MM.1S (cell line): ENCODE measurements around the gene TBL1X.

Experiments used
- DNase-seq: peaks from one replicate; pipeline ENCODE4 v3.0.0-alpha.2; 2015
- H2AFZ ChIP-seq: fragments of 300-600 bp; sonication (generic); 2 replicates; pipeline ENCODE4 v1.6.0; 2016; ENCODE audit warnings: antibody characterized with exemption, low read length
- H3F3A ChIP-seq: fragments of 300-600 bp; sonication (generic); 2 replicates; pipeline ENCODE4 v1.6.1; 2016; ENCODE audit warnings: mild to moderate bottlenecking, antibody characterized with exemption, low read length, moderate library complexity, mixed read lengths; ENCODE audit not compliant: insufficient read depth
- H3K27ac ChIP-seq: fragments of 300-600 bp; sonication (generic); 2 replicates; pipeline ENCODE4 v1.5.1; 2016; ENCODE audit warnings: mild to moderate bottlenecking, low read length
- H3K27me3 ChIP-seq: fragments of 300-600 bp; sonication (generic); replicated peaks from 2 replicates; pipeline ENCODE4 v1.6.0; 2016; ENCODE audit warnings: low read length; ENCODE audit not compliant: insufficient read depth
- H3K36me3 ChIP-seq: fragments of 300-600 bp; sonication (generic); replicated peaks from 2 replicates; pipeline ENCODE4 v1.6.1; 2016; ENCODE audit warnings: mild to moderate bottlenecking, low read length, mixed read lengths; ENCODE audit not compliant: insufficient read depth
- H3K4me1 ChIP-seq: fragments of 300-600 bp; sonication (generic); 2 replicates; pipeline ENCODE4 v1.6.1; 2016; ENCODE audit warnings: low read length, mixed read lengths
- H3K4me2 ChIP-seq: fragments of 300-600 bp; sonication (generic); 2 replicates; pipeline ENCODE4 v1.6.0; 2016; ENCODE audit warnings: low read depth, low read length
- H3K4me3 ChIP-seq: fragments of 300-600 bp; sonication (generic); 2 replicates; pipeline ENCODE4 v1.5.1; 2016; ENCODE audit warnings: low read length, mixed read lengths
- H3K79me2 ChIP-seq: fragments of 300-600 bp; sonication (generic); 2 replicates; pipeline ENCODE4 v1.6.1; 2016; ENCODE audit warnings: mixed run types, low read length, mixed read lengths
- H3K9ac ChIP-seq: fragments of 300-600 bp; sonication (generic); 2 replicates; pipeline ENCODE4 v1.6.1; 2016; ENCODE audit warnings: low read length, mixed read lengths
- H3K9me2 ChIP-seq: fragments of 300-600 bp; sonication (generic); replicated peaks from 2 replicates; pipeline ENCODE4 v1.6.1; 2016; ENCODE audit warnings: mild to moderate bottlenecking, low read length, mixed read lengths; ENCODE audit not compliant: insufficient read depth
- H3K9me3 ChIP-seq: fragments of 300-600 bp; sonication (generic); replicated peaks from 2 replicates; pipeline ENCODE4 v1.6.1; 2016; ENCODE audit warnings: mild to moderate bottlenecking, low read length, mixed read lengths; ENCODE audit not compliant: insufficient read depth
- H4K20me1 ChIP-seq: fragments of 300-600 bp; sonication (generic); 2 replicates; pipeline ENCODE4 v1.6.1; 2016; ENCODE audit warnings: mild to moderate bottlenecking, low read length, moderate library complexity, mixed read lengths; ENCODE audit not compliant: insufficient read depth
- EZH2 ChIP-seq: fragments of 300-600 bp; sonication (generic); optimal IDR thresholded peaks from 2 replicates; pipeline ENCODE3; 2017; ENCODE audit warnings: low read depth, mild to moderate bottlenecking, antibody characterized with exemption, low read length, mixed read lengths
- EZH2phosphoT487 ChIP-seq: fragments of 300-600 bp; sonication (generic); IDR thresholded peaks from 2 replicates; pipeline ENCODE4 v1.6.1; 2018; ENCODE audit warnings: antibody characterized with exemption, low read length
- TF ChIP-seq, protein P1 (sequence below): fragments of 300-600 bp; sonication (generic); IDR thresholded peaks from 2 replicates; pipeline ENCODE4 v1.5.1; 2016; ENCODE audit warnings: antibody characterized with exemption, low read length, mixed read lengths

TBL1X gene

GRCh38 chrX:9557521-9557920 lies 92.7 kb downstream of the TBL1X start:
- peaks cover 93% of the 10 kb centered on the region for H3K79me2 ChIP-seq
- no peak for DNase-seq
- no peaks in the 10 kb centered on the region for H4K20me1 ChIP-seq
- no peaks in the 10 kb centered on the region for H3F3A ChIP-seq
- no peaks in the 10 kb centered on the region for H3K9me2 ChIP-seq
- no peak for TF ChIP-seq EZH2
- TF ChIP-seq, protein P1, sequence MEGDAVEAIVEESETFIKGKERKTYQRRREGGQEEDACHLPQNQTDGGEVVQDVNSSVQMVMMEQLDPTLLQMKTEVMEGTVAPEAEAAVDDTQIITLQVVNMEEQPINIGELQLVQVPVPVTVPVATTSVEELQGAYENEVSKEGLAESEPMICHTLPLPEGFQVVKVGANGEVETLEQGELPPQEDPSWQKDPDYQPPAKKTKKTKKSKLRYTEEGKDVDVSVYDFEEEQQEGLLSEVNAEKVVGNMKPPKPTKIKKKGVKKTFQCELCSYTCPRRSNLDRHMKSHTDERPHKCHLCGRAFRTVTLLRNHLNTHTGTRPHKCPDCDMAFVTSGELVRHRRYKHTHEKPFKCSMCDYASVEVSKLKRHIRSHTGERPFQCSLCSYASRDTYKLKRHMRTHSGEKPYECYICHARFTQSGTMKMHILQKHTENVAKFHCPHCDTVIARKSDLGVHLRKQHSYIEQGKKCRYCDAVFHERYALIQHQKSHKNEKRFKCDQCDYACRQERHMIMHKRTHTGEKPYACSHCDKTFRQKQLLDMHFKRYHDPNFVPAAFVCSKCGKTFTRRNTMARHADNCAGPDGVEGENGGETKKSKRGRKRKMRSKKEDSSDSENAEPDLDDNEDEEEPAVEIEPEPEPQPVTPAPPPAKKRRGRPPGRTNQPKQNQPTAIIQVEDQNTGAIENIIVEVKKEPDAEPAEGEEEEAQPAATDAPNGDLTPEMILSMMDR = no peak
- TF ChIP-seq EZH2phosphoT487 = no peak
- H3K4me2 ChIP-seq = no peak overlapping the region
- H3K9ac ChIP-seq = no peak overlapping the region
- H3K4me1 ChIP-seq = no peaks in the 10 kb centered on the region
- H2AFZ ChIP-seq = no peak overlapping the region
- H3K27me3 ChIP-seq = no peaks in the 10 kb centered on the region
- no peaks in the 10 kb centered on the region for H3K9me3 ChIP-seq
- H3K4me3 ChIP-seq = no peak overlapping the region
- H3K27ac ChIP-seq = no peak overlapping the region
- H3K36me3 ChIP-seq = no peaks in the 10 kb centered on the region

DNA sequence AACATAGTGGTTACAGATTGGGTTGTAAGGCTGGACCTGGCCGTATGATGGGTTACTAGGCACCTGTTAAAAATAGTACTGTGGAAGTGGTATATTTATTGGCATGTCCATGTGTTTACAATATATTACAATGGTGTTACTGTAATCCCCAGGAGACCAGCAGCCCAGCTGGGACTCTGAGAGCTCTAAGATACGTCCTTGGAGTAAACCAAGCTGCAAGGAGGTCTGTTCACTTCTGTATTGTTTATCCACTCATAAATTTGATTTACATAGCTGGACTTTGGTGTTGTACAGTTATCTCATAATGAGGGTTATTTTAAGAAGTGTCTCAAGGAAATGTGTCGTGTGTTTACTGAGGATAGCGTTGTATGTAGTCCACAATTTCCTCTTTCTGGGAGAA lies 93.8 kb downstream of the TBL1X start:
- H3K9me2 ChIP-seq = no peaks in the 10 kb centered on the region
- no peak overlapping the region for H3K27ac ChIP-seq
- no peak for DNase-seq
- no peak overlapping the region for H3K4me2 ChIP-seq
- TF ChIP-seq, protein P1 = no peak
- no peak for TF ChIP-seq EZH2phosphoT487
- no peak for TF ChIP-seq EZH2
- H3F3A ChIP-seq = no peaks in the 10 kb centered on the region
- H3K36me3 ChIP-seq = no peaks in the 10 kb centered on the region
- no peak overlapping the region for H3K9ac ChIP-seq
- peaks cover 93% of the 10 kb centered on the region for H3K79me2 ChIP-seq
- H3K9me3 ChIP-seq = no peaks in the 10 kb centered on the region
- no peaks in the 10 kb centered on the region for H3K4me1 ChIP-seq
- no peaks in the 10 kb centered on the region for H4K20me1 ChIP-seq
- no peak overlapping the region for H2AFZ ChIP-seq
- H3K27me3 ChIP-seq = no peaks in the 10 kb centered on the region
- no peak overlapping the region for H3K4me3 ChIP-seq

GRCh38 chrX:9560219-9560618 lies 95.4 kb downstream of the TBL1X start:
- no peaks in the 10 kb centered on the region for H3K9me3 ChIP-seq

More at GRCh38 chrX:9560219-9560618, 95.4 kb downstream of the TBL1X start:
- Histone ChIP-seq H3K9me2 (no peaks in the 10 kb centered on the region), H3F3A (no peaks in the 10 kb centered on the region), H2AFZ (no peak overlapping the region), H3K27me3 (no peaks in the 10 kb centered on the region), H3K4me1 (no peaks in the 10 kb centered on the region), H3K36me3 (no peaks in the 10 kb centered on the region), H3K4me3 (no peak overlapping the region), H3K27ac (no peak overlapping the region), H3K4me2 (no peak overlapping the region), H3K9ac (no peak overlapping the region), H4K20me1 (no peaks in the 10 kb centered on the region), H3K79me2 (peaks cover 83% of the 10 kb centered on the region)
- no peak for DNase-seq
- TF ChIP-seq EZH2 (no peak), EZH2phosphoT487 (no peak)
- TF ChIP-seq, protein P1 = no peak
